K562 (cell line): ENCODE results near the gene CYP51A1. TPM values are rescaled to one million over a fixed set of nuclear protein-coding genes. Genes with fewer than 3 reads are reported as not detected.

Experiments
- ATAC-seq: fragments of 200-7000 bp; cut with Tn5 transposase; 3 replicates; pipeline ENCODE4 v1.9.1; 2020; ENCODE audit warnings: moderate library complexity
- BruUV-seq: library from RNA; stranded (reverse); fragments of 400-500 nt; replicated peaks from 2 replicates; lab custom pipeline; 2021; lab: Mats Ljungman, UMichigan
- CTCF ChIA-PET: fragments of 300-600 bp; formaldehyde crosslinking; extraction: SDS; loops from one replicate; lab custom pipeline; 2021; ENCODE audit warnings: low intra/inter-chr PET ratio; lab: Yijun Ruan, JAX
- POLR2A ChIA-PET: fragments of 300-600, 350-650 bp; sonication (Branson Sonifier 250); formaldehyde crosslinking; extraction: SDS; loops from one replicate; lab custom pipeline; 2021; ENCODE audit warnings: antibody characterized with exemption, inconsistent platforms; lab: Yijun Ruan, JAX
- DNase-seq, 4 experiments: peaks; one replicate each; pipeline versions ENCODE4 v3.0.0 to v3.0.0-alpha.2; 2011 to 2018; ENCODE audit warnings: low spot score in 3 of 4, mixed read lengths in 3 of 4; ENCODE audit errors: extremely low read depth in 1 of 4
- FAIRE-seq: peaks from 2 replicates; lab custom pipeline; 2011; peaks lifted over from hg19 to GRCh38; lab: Jason Lieb, UNC
- H2AFZ ChIP-seq: 2 replicates; pipeline ENCODE4 v1.6.0; 2011; ENCODE audit warnings: low read depth, low read length, control low read depth, inconsistent platforms
- H3K27ac ChIP-seq: fragments of 200-600 bp; 3 replicates; pipeline ENCODE4 v1.8.0; 2011; ENCODE audit warnings: low read depth, mild to moderate bottlenecking, control low read depth, inconsistent platforms, low read length, moderate library complexity, mixed read lengths; ENCODE audit errors: extremely low read depth
- H3K27me3 ChIP-seq, 2 experiments: fragments of 300-600 bp in 1 of 2; 2 replicates in 1 of 2; 3 replicates in 1 of 2; pipeline versions ENCODE4 v1.6.0 to v1.8.0; 2011; ENCODE audit warnings: inconsistent platforms in 2 of 2, low read length in 2 of 2, mild to moderate bottlenecking in 1 of 2, mixed read lengths in 1 of 2, moderate library complexity in 1 of 2; ENCODE audit not compliant: control insufficient read depth in 2 of 2, insufficient read depth in 2 of 2
- H3K36me3 ChIP-seq: fragments of 300-600 bp; 3 replicates; pipeline ENCODE4 v1.8.0; 2011; ENCODE audit warnings: mild to moderate bottlenecking, low read length, inconsistent platforms; ENCODE audit not compliant: control insufficient read depth, insufficient read depth
- H3K4me1 ChIP-seq, 2 experiments: fragments of 200-600 bp in 1 of 2; replicated peaks in 1 of 2; 2 replicates in 1 of 2; 3 replicates in 1 of 2; pipeline versions ENCODE4 v1.5.1 to v1.8.0; 2011; ENCODE audit warnings: inconsistent platforms in 2 of 2, low read length in 2 of 2, mild to moderate bottlenecking in 1 of 2, mixed read lengths in 1 of 2, moderate library complexity in 1 of 2; ENCODE audit not compliant: control insufficient read depth in 2 of 2, insufficient read depth in 2 of 2
- H3K4me2 ChIP-seq: 2 replicates; pipeline ENCODE4 v1.6.1; 2011; ENCODE audit warnings: low read length, control low read depth, inconsistent platforms, mixed read lengths; ENCODE audit not compliant: insufficient read depth
- H3K4me3 ChIP-seq: fragments of 200-600 bp; sonication (generic), shearing (Covaris generic); 2 replicates; pipeline ENCODE4 v1.5.1; 2016; ENCODE audit warnings: control low read depth, inconsistent platforms
- H3K79me2 ChIP-seq: fragments of 200-600 bp; 3 replicates; pipeline ENCODE4 v1.8.0; 2011; ENCODE audit warnings: low read length, inconsistent platforms; ENCODE audit not compliant: control insufficient read depth, insufficient read depth
- H3K9ac ChIP-seq, 2 experiments: 2 replicates each; pipeline versions ENCODE4 v1.6.0 to v1.6.1; 2011; ENCODE audit warnings: low read depth in 2 of 2, low read length in 2 of 2, control low read depth in 1 of 2, inconsistent platforms in 1 of 2, mild to moderate bottlenecking in 1 of 2, mixed read lengths in 1 of 2; ENCODE audit not compliant: insufficient read depth in 1 of 2
- H3K9me1 ChIP-seq: one replicate; pipeline ENCODE4 v1.6.0; 2011; ENCODE audit warnings: inconsistent platforms, mild to moderate bottlenecking, low read length, moderate library complexity; ENCODE audit not compliant: control insufficient read depth, insufficient read depth
- H3K9me3 ChIP-seq: replicated peaks from 2 replicates; pipeline ENCODE4 v1.5.1; 2011; ENCODE audit warnings: low read depth, low read length, inconsistent platforms; ENCODE audit not compliant: control insufficient read depth, insufficient read depth
- H4K20me1 ChIP-seq: replicated peaks from 2 replicates; pipeline ENCODE4 v1.6.1; 2011; ENCODE audit warnings: low read length, inconsistent platforms, mixed read lengths; ENCODE audit not compliant: control insufficient read depth, insufficient read depth
- HDAC1 ChIP-seq, 2 experiments: fragments of 450-650 bp; IDR thresholded peaks; 2 replicates each; pipeline ENCODE4 v1.6.1; 2016 to 2017; ENCODE audit warnings: inconsistent platforms in 1 of 2, mild to moderate bottlenecking in 1 of 2, moderate library complexity in 1 of 2
- KHSRP ChIP-seq: fragments of 450-650 bp; IDR thresholded peaks from 2 replicates; pipeline ENCODE4 v1.6.1; 2017
- NBN ChIP-seq: fragments of 450-650 bp; IDR thresholded peaks from 2 replicates; pipeline ENCODE4 v1.6.1; 2016; ENCODE audit warnings: low read depth, mild to moderate bottlenecking
- TAF1 ChIP-seq: IDR thresholded peaks from 2 replicates; pipeline ENCODE4 v1.6.1; 2011; ENCODE audit warnings: mild to moderate bottlenecking, low read length, moderate library complexity; ENCODE audit not compliant: insufficient read depth, control insufficient read depth, severe bottlenecking; ENCODE audit errors: extremely low read depth
- ZFX ChIP-seq: sonication (generic); formaldehyde crosslinking; IDR thresholded peaks from 2 replicates; pipeline ENCODE4 v1.8.0; 2022; ENCODE audit warnings: mild to moderate bottlenecking, missing genetic modification reagents, moderate library complexity
- ZKSCAN8 ChIP-seq: fragments of 200-800 bp; sonication (Bioruptor generic); IDR thresholded peaks from 2 replicates; pipeline ENCODE4 v1.6.1; 2016; ENCODE audit warnings: missing genetic modification characterization, missing compliant biosample characterization
- ZNF134 ChIP-seq: fragments of 250-450 bp; sonication (Bioruptor Pico); conservative IDR thresholded peaks from 2 replicates; pipeline ENCODE4 v1.4.0; 2020
- WGBS: fragments of 100-300 bp; shearing (Covaris generic); methylation state at CpG from one replicate; pipeline ENCODE4 v1.1.6; 2016; ENCODE audit warnings: low coverage, mixed read lengths; ENCODE audit not compliant: insufficient coverage; ENCODE audit errors: missing lambda C conversion rate; 5-methylcytosine and 5-hydroxymethylcytosine counted together
- in situ Hi-C: fragments of 300-500 bp; cut with MboI; formaldehyde crosslinking; loops from 4 replicates; pipeline ENCODE4 v1.15.0; 2018; ENCODE audit warnings: inconsistent platforms, mixed read lengths
- intact Hi-C: fragments of 100-400 bp; cut with micrococcal nuclease; formaldehyde crosslinking; loops from 2 replicates; pipeline ENCODE4 v1.14.2; 2022
- polyA plus RNA-seq, 8 experiments: library from polyadenylated mRNA; depleted of rRNA in 4 of 8; stranded (reverse) in 5 of 8; unstranded in 3 of 8; fragments of >200 nt; fragmentation: Nextera tagmentation in 2 of 8; fragmentation: Illumina TruSeq in 1 of 8; extraction: Ambion mirVana in 2 of 8; extraction: Trizol in 1 of 8; gene quantifications; 2 replicates each; pipeline versions ENCODE4 v1.2.1 to v1.2.3, GENCODE V29; 2011 to 2014; ENCODE audit warnings: inconsistent platforms in 1 of 8, missing spikeins in 1 of 8
- total RNA-seq, 7 experiments: library from RNA; depleted of rRNA in 6 of 7; stranded (reverse); fragments of >200 nt in 6 of 7; fragmentation: Illumina TruSeq in 2 of 7; extraction: Trizol in 2 of 7; gene quantifications; 2 replicates each; pipeline versions ENCODE4 v1.2.1 to v1.2.3, GENCODE V29; 2011 to 2021; ENCODE audit warnings: low replicate concordance in 1 of 7
- TF ChIP-seq, protein P1 (sequence below): sonication (generic); formaldehyde crosslinking; IDR thresholded peaks from 2 replicates; pipeline ENCODE4 v1.8.1; 2023; ENCODE audit warnings: missing genetic modification reagents, mild to moderate bottlenecking, borderline replicate concordance

CYP51A1 gene
- total and polyA plus RNA-seq, 9 of the 15 experiments (the other 6 are each of a cell fraction or from before 2014, with no cell fraction given), result 35.4 to 151 (median 80.3) TPM

DNA sequence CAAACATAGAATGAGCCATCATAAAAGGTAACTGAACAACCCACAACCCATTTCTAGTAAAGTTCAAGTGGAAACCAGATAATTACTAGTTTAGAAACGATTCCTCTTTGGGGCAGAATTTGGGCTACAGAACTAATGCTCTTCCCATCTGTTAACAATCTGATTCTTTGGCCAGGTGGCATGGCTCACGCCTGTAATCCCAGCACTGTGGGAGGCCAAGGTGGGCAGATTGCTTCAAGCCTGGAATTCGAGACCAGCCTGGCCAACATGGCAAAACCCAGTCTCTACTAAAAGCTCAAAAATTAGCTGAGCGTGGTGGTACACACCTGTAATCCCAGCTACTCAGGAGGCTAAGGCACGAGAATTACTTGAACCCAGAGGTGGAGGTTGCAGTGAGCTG is 18.5 kb downstream of the CYP51A1 start:
- no peak overlapping the region for H3K27ac ChIP-seq
- ChIA-PET POLR2A (interaction anchor here (1.1 to 1.4 kb wide), 2 partner anchors 8 to 10 kb away, joined by 3 to 7 read pairs; no protein-coding TSS in a partner anchor), CTCF (no interaction called here)
- peaks cover 93% of the 10 kb centered on the region for H3K36me3 ChIP-seq
- H3K4me2 ChIP-seq, result no peak overlapping the region
- no peaks in the 10 kb centered on the region for H3K27me3 ChIP-seq
- no peaks in the 10 kb centered on the region for H3K4me1 ChIP-seq
- H3K79me2 ChIP-seq, result peaks cover 32% of the 10 kb centered on the region
- no peak overlapping the region for H3K4me3 ChIP-seq
- FAIRE-seq, result no peak
- no peaks in the 10 kb centered on the region for H3K9me1 ChIP-seq
- no peak for DNase-seq
- intact Hi-C loops (no loop called here), in situ Hi-C loops (no loop called here)
- no peak for ATAC-seq
- H3K9me3 ChIP-seq, result no peaks in the 10 kb centered on the region
- no TSS peak for BruUV-seq
- H3K9ac ChIP-seq, result no peak overlapping the region
- no peaks in the 10 kb centered on the region for H4K20me1 ChIP-seq
- TF ChIP-seq NBN, result no peak
- TF ChIP-seq ZFX, result no peak
- no peak for TF ChIP-seq ZKSCAN8 (CRISPR knock-in tag)
- no peak for TF ChIP-seq KHSRP
- TF ChIP-seq ZNF134, result no peak
- TF ChIP-seq HDAC1 (IDR thresholded peaks at IDR 0.05), result no peak
- TF ChIP-seq, protein P1, sequence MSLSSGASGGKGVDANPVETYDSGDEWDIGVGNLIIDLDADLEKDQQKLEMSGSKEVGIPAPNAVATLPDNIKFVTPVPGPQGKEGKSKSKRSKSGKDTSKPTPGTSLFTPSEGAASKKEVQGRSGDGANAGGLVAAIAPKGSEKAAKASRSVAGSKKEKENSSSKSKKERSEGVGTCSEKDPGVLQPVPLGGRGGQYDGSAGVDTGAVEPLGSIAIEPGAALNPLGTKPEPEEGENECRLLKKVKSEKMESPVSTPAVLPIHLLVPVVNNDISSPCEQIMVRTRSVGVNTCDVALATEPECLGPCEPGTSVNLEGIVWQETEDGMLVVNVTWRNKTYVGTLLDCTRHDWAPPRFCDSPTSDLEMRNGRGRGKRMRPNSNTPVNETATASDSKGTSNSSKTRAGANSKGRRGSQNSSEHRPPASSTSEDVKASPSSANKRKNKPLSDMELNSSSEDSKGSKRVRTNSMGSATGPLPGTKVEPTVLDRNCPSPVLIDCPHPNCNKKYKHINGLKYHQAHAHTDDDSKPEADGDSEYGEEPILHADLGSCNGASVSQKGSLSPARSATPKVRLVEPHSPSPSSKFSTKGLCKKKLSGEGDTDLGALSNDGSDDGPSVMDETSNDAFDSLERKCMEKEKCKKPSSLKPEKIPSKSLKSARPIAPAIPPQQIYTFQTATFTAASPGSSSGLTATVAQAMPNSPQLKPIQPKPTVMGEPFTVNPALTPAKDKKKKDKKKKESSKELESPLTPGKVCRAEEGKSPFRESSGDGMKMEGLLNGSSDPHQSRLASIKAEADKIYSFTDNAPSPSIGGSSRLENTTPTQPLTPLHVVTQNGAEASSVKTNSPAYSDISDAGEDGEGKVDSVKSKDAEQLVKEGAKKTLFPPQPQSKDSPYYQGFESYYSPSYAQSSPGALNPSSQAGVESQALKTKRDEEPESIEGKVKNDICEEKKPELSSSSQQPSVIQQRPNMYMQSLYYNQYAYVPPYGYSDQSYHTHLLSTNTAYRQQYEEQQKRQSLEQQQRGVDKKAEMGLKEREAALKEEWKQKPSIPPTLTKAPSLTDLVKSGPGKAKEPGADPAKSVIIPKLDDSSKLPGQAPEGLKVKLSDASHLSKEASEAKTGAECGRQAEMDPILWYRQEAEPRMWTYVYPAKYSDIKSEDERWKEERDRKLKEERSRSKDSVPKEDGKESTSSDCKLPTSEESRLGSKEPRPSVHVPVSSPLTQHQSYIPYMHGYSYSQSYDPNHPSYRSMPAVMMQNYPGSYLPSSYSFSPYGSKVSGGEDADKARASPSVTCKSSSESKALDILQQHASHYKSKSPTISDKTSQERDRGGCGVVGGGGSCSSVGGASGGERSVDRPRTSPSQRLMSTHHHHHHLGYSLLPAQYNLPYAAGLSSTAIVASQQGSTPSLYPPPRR (CRISPR knock-in tag), result no peak
- TF ChIP-seq TAF1, result no peak
- 89% methylated on average over 5 of the region's 5 CpGs for WGBS
- no peak overlapping the region for H2AFZ ChIP-seq
